Measurements from ENCODE around the gene C12orf57. TPM values are rescaled to one million over a fixed set of nuclear protein-coding genes. Genes with fewer than 3 reads are reported as not detected.
A peak's percentile ranks its signal among the peaks of the same experiment; 100 is the strongest.

The C12orf57 gene
- total RNA-seq (2014; rRNA removed; shearing (Covaris generic)) (261 and 264 TPM in 2 replicates), polyA plus RNA-seq (2016; fragmentation: Nextera tagmentation; extraction: Ambion mirVana) (247 and 257 TPM in 2 replicates)

DNA sequence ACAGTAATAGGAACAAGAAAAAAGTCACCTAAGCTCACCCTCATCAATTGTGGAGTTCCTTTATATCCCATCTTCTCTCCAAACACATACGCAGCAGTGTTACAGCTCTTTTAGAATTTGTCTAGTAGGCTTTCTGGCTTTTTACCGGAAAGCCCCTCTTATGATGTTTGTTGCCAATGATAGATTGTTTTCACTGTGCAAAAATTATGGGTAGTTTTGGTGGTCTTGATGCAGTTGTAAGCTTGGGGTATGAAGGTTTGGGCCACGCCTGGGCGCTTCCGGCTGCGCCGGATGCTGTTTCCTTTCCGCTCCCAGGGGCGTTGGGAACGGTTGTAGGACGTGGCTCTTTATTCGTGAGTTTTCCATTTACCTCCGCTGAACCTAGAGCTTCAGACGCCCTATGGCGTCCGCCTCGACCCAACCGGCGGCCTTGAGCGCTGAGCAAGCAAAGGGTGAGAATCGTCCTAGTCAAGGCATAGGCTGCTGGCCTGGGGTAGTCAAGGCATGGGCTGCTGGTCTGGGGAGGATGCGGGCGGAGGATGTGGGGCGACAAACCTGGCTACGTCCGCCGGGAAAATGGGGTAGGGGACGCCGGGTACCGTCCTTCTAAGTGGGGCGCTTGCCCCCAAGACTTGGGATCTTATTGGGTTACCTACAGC, at the start of gene C12orf57, which contains the start of gene RNU7-1:
Gene C12orf57 (plus strand): TSS at position 301 of the 659 bp plus-strand sequence. CDS start 100 bp downstream, at position 401.
Gene RNU7-1 (plus strand): TSS at position 95 of the 659 bp plus-strand sequence.
- Histone ChIP-seq H4K20me1 (ENCODE audit: insufficient read depth) (no peaks in the 10 kb centered on the region), H3K9ac (peak within 1 kb of the TSS; percentile 89), H3K4me1 (ENCODE audit: insufficient read depth) (peaks cover 17% of the 10 kb centered on the region), H2AFZ (peak within 1 kb of the TSS; percentile 31), H3K4me3 (peak within 1 kb of the TSS; percentile 82), H3K4me2 (ENCODE audit: unreplicated experiment) (peak within 1 kb of the TSS; percentile 76), H3K9me3 (ENCODE audit: low read depth) (no peaks in the 10 kb centered on the region), H3K79me2 (ENCODE audit: insufficient read depth) (peaks cover 11% of the 10 kb centered on the region; the same call in 1 of the 2 replicates), H3K27ac (peak within 1 kb of the TSS; percentile 92), H3K9me2 (ENCODE audit: insufficient read depth) (no peaks in the 10 kb centered on the region), H3K27me3 (replicated peaks; ENCODE audit: insufficient read depth) (no peaks in the 10 kb centered on the region), H3F3A (ENCODE audit: insufficient read depth) (peaks cover 51% of the 10 kb centered on the region), H3K36me3 (ENCODE audit: low read depth) (0 out of 2 replicates have a peak, but pooled peaks cover 5% of the 10 kb centered on the region)
- in situ Hi-C loops (cut with MboI): loop anchor here (10.0 kb wide), 1 partner anchor 171 kb away; no protein-coding TSS in a partner anchor
- peak; percentile 90 for DNase-seq
- WGBS, 2 experiments (ENCODE audit: low coverage in 1 of 2, low lambda C conversion rate in 2 of 2, missing lambda C conversion rate in 2 of 2): 1% methylated on average over 29 to 31 of the region's 31 CpGs
- no peak for TF ChIP-seq EZH2 (IDR thresholded peaks at IDR 0.05; ENCODE audit: insufficient read depth, poor library complexity, severe bottlenecking)
- TF ChIP-seq EZH2phosphoT487 (IDR thresholded peaks at IDR 0.05; ENCODE audit: insufficient read depth, low read depth): no peak

GRCh38 chr12:6894321-6894720, 49.5 kb upstream of the C12orf57 start:
- H3K27ac ChIP-seq: no peak overlapping the region
- TF ChIP-seq EZH2 (IDR thresholded peaks at IDR 0.05; ENCODE audit: insufficient read depth, poor library complexity, severe bottlenecking) (no peak), EZH2phosphoT487 (IDR thresholded peaks at IDR 0.05; ENCODE audit: insufficient read depth, low read depth) (no peak)
- H3K79me2 ChIP-seq (ENCODE audit: insufficient read depth): no peaks in the 10 kb centered on the region
- H4K20me1 ChIP-seq (ENCODE audit: insufficient read depth): no peaks in the 10 kb centered on the region
- H3K9ac ChIP-seq: no peak overlapping the region
- no peak overlapping the region for H3K4me3 ChIP-seq
- no peaks in the 10 kb centered on the region for H3K36me3 ChIP-seq (ENCODE audit: low read depth)
- in situ Hi-C loops (cut with MboI): no loop called here
- peaks cover 10% of the 10 kb centered on the region; the same call in 1 of the 2 replicates for H3K4me1 ChIP-seq (ENCODE audit: insufficient read depth)
- WGBS, 2 experiments (ENCODE audit: low coverage in 1 of 2, low lambda C conversion rate in 2 of 2, missing lambda C conversion rate in 2 of 2): 90 to 97% methylated on average over 3 of the region's 3 CpGs
- H3K4me2 ChIP-seq (ENCODE audit: unreplicated experiment): no peak overlapping the region
- H2AFZ ChIP-seq: no peak overlapping the region
- no peaks in the 10 kb centered on the region for H3K9me2 ChIP-seq (ENCODE audit: insufficient read depth)
- H3K9me3 ChIP-seq (ENCODE audit: low read depth): no peaks in the 10 kb centered on the region
- peaks cover 17% of the 10 kb centered on the region for H3F3A ChIP-seq (ENCODE audit: insufficient read depth)
- H3K27me3 ChIP-seq (replicated peaks; ENCODE audit: insufficient read depth): no peaks in the 10 kb centered on the region
- no peak for DNase-seq

GRCh38 chr12:6896846-6897435, 46.9 kb upstream of the C12orf57 start:
- TF ChIP-seq EZH2phosphoT487 (IDR thresholded peaks at IDR 0.05; ENCODE audit: insufficient read depth, low read depth): no peak
- no peak for TF ChIP-seq EZH2 (IDR thresholded peaks at IDR 0.05; ENCODE audit: insufficient read depth, poor library complexity, severe bottlenecking)
- Histone ChIP-seq H3K9ac (no peak overlapping the region), H3K4me1 (ENCODE audit: insufficient read depth) (no peaks in the 10 kb centered on the region), H3K4me2 (ENCODE audit: unreplicated experiment) (no peak overlapping the region), H3K79me2 (ENCODE audit: insufficient read depth) (no peaks in the 10 kb centered on the region), H3K27ac (no peak overlapping the region), H4K20me1 (ENCODE audit: insufficient read depth) (no peaks in the 10 kb centered on the region), H3F3A (ENCODE audit: insufficient read depth) (no peaks in the 10 kb centered on the region), H3K9me3 (ENCODE audit: low read depth) (no peaks in the 10 kb centered on the region), H2AFZ (no peak overlapping the region), H3K4me3 (no peak overlapping the region), H3K36me3 (ENCODE audit: low read depth) (no peaks in the 10 kb centered on the region), H3K9me2 (ENCODE audit: insufficient read depth) (no peaks in the 10 kb centered on the region), H3K27me3 (replicated peaks; ENCODE audit: insufficient read depth) (no peaks in the 10 kb centered on the region)
- in situ Hi-C loops (cut with MboI): no loop called here
- WGBS, 2 experiments (ENCODE audit: low coverage in 1 of 2, low lambda C conversion rate in 2 of 2, missing lambda C conversion rate in 2 of 2): 53% methylated on average over 6 of the region's 6 CpGs
- no peak for DNase-seq

GRCh38 chr12:6899427-6899826, 44.4 kb upstream of the C12orf57 start:
- Histone ChIP-seq H3K36me3 (ENCODE audit: low read depth) (no peaks in the 10 kb centered on the region), H3K27ac (no peak overlapping the region), H3K9me3 (ENCODE audit: low read depth) (no peaks in the 10 kb centered on the region), H4K20me1 (ENCODE audit: insufficient read depth) (no peaks in the 10 kb centered on the region), H2AFZ (no peak overlapping the region), H3K4me1 (ENCODE audit: insufficient read depth) (peaks cover 4% of the 10 kb centered on the region; the same call in 1 of the 2 replicates), H3K9me2 (ENCODE audit: insufficient read depth) (no peaks in the 10 kb centered on the region), H3K27me3 (replicated peaks; ENCODE audit: insufficient read depth) (no peaks in the 10 kb centered on the region), H3K4me3 (no peak overlapping the region), H3F3A (ENCODE audit: insufficient read depth) (no peaks in the 10 kb centered on the region), H3K79me2 (ENCODE audit: insufficient read depth) (no peaks in the 10 kb centered on the region), H3K4me2 (ENCODE audit: unreplicated experiment) (no peak overlapping the region), H3K9ac (no peak overlapping the region)
- no peak for TF ChIP-seq EZH2 (IDR thresholded peaks at IDR 0.05; ENCODE audit: insufficient read depth, poor library complexity, severe bottlenecking)
- no peak for TF ChIP-seq EZH2phosphoT487 (IDR thresholded peaks at IDR 0.05; ENCODE audit: insufficient read depth, low read depth)
- WGBS, 2 experiments (ENCODE audit: low coverage in 1 of 2, low lambda C conversion rate in 2 of 2, missing lambda C conversion rate in 2 of 2): 90% methylated on average over 5 of the region's 5 CpGs
- no peak for DNase-seq
- in situ Hi-C loops (cut with MboI): no loop called here
